HTERT RPE-1 (cell line): ENCODE results near the gene CC2D2A.

Source experiments
- in situ Hi-C: fragments of 300-500 bp; cut with MboI; formaldehyde crosslinking; loops from 4 replicates; pipeline ENCODE4 v1.14.3; 2020; ENCODE audit warnings: low sequenced_read_pairs

Gene CC2D2A

DNA sequence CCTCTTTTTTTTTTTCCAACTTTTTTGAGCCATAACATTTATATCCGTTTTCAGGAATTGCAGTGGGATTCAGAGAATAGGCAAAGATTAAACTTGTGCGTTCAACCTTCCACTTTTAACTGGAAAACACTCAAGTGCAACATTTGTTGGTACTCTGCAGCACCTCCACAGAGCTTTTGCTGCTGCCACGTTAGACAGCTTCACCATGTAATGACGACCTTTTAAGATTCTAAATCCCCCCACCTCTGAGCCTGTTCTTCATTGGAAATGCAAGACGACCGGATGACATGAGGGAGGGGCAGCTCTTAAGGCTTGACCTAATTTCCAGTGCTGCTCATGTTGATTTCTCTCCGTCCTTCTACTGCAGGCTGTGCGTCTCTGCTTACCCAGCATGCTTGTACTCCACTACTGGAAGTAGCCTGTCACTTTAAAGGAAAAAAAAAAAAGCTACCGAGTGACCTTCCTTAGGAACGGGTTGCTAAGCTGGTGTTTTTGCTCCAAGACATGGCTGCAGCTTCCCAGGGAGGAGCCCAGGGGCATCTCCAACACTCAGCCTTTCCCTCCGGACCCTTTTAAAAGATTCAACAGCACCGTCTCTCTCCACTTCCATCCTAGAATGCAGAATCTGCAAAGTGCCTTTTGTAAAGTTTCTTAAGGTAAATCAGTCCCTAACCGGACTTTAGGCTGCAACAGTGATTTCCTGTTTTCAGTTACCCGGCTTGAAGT, at the start of gene CC2D2A:
TSS of gene CC2D2A (plus strand) at position 481 of the 726 bp plus-strand sequence. CDS start 6,051 bp downstream, outside the sequence.
- in situ Hi-C loops: no loop called here

- in situ Hi-C loops: no loop called here
These were observed 49.0 kb upstream of the CC2D2A start for GRCh38 chr4:15420642-15421041.

- in situ Hi-C loops: no loop called here
These were observed 46.4 kb upstream of the CC2D2A start for GRCh38 chr4:15423285-15423711.

- in situ Hi-C loops: no loop called here
These were observed 44.2 kb upstream of the CC2D2A start for GRCh38 chr4:15425520-15425919.

DNA sequence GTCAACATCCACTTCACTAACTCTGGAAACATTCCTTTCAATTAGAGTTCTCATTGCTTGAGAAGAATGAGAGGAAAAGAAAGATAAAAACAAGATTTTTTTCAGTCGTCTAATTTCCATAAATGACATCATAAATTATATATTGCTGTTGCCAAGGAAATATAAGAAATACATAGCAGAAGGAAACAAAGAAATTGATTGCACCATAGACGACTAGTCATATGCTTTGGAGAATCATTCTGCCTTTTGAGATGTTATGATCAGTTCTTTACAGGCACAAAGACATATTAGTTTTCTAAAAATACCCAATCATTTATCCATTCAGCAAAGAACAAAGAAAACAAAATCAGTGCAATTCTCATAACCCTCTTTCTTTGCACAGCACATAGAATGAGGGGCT, 42.5 kb upstream of the CC2D2A start:
- in situ Hi-C loops: no loop called here

GRCh38 chr4:15427701-15428100, 42.0 kb upstream of the CC2D2A start, which contains the start of gene C1QTNF7:
C1QTNF7 (plus strand) TSS chr4:15428033; CDS start chr4:15435744, 7,711 bp downstream.
- in situ Hi-C loops: no loop called here

DNA sequence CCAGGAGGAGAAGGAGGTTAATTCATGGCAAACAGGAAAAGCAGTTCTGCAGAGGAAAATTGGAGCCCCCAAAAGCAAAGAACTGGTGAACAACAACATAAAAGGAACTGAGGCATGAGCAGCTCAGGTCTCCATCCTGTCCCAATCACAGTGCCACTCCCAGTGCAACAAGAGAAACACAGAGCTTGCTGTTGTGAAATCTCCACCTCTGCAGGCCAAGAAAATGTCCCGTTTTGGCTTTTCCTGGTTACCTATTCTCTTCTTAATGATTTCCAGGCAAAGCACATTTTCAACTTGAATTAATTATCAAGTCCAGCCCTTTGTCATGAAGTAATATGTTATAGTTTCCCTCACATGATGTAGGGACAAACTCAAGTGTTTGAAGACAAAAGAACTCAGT, 41.1 kb upstream of the CC2D2A start:
- in situ Hi-C loops: no loop called here

GRCh38 chr4:15434091-15434490, 35.6 kb upstream of the CC2D2A start:
- in situ Hi-C loops: no loop called here

- in situ Hi-C loops: no loop called here
These were observed 35.0 kb upstream of the CC2D2A start for GRCh38 chr4:15434676-15435075.

GRCh38 chr4:15436513-15436912, 33.2 kb upstream of the CC2D2A start:
- in situ Hi-C loops: no loop called here

- in situ Hi-C loops: no loop called here
These were observed 30.6 kb upstream of the CC2D2A start for GRCh38 chr4:15438939-15439524.

GRCh38 chr4:15443371-15444160, 26.1 kb upstream of the CC2D2A start:
- in situ Hi-C loops: no loop called here

- in situ Hi-C loops: no loop called here
These were observed 25.4 kb upstream of the CC2D2A start for GRCh38 chr4:15444276-15444675.

- in situ Hi-C loops: no loop called here
These were observed 24.7 kb upstream of the CC2D2A start for GRCh38 chr4:15444879-15445547.

- in situ Hi-C loops: no loop called here
These were observed 18.4 kb upstream of the CC2D2A start for GRCh38 chr4:15451181-15451865.

DNA sequence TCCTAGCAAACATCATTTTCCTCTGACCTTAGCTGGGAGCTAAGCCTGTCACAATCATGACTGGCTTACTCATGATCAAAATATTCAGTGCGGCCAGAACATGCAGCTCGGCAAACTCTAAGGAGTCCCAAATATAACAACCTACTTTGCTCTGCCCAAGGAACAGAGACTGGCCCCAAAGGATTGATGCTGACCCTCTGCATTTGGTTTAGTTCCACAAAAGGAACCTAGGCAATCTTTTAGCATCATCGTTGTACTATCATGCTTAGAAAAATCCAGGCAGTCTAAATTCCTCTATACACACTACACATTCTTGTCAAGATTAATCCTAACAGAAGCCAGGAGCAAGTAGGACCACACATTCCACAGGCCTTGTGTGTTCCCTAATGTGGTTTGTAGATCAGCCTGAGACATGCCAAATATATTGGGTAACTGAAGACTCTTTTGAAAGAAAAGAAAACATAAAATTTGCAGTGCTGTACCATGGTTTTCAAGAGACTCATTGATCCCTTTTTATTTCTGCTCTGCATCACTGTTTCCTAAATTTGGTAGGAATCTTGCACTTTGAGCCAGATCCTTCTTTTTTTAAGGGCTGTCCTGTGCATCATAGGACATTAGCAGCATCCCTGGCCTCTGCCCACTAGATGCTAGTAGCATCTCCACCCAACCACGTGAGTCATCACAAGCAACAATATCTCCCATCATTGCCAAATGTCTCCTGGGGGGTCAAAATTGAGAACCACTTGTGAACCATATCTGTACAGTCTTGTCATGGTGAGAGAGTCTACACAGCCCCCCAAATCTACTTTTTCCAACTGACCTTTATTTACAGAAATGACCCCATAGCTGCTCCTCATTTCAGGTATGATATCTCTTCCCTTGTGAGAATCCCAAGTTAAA, 17.6 kb upstream of the CC2D2A start:
- in situ Hi-C loops: no loop called here

- in situ Hi-C loops: no loop called here
These were observed 14.4 kb upstream of the CC2D2A start for GRCh38 chr4:15455290-15455689.

DNA sequence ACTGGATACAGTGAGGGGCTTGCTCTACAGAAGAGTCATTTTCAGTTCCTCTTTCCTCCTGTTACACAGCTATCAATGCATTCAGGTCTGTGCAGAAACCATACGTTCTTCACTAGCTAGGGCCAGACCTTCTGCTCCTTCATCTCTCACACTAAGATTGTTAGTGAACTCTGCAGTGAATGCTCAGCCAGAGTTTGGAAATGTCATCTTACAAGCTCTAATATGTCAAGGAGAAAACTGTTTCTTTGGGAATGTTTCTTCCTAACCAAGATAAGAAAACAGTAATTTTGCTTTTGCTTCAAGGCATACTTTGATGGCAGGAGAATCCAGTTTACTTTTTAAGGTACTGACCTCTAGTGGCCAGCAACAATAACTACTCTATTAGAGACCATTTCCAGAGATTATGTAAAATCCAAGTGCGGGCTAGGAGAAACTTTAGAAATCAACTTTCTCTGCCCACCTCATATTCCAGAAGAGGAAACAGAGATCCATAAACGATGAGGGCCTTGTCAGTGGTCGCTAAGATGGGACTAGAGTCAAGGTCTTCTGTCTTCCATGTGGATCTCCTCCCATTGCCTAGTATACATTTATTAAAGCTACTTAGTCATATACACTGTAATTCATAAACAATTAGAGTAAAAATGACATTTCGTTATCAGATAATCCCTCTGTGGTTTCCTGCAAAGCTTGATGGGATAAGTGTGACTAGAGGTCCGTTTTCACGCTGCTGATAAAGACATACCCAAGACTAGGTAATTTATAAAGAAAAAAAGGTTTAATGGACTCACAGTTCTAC, 12.1 kb upstream of the CC2D2A start:
- in situ Hi-C loops: no loop called here

GRCh38 chr4:15458616-15459015, 11.1 kb upstream of the CC2D2A start:
- in situ Hi-C loops: no loop called here
